ENCODE results near the gene TANGO2.

TANGO2 gene

DNA sequence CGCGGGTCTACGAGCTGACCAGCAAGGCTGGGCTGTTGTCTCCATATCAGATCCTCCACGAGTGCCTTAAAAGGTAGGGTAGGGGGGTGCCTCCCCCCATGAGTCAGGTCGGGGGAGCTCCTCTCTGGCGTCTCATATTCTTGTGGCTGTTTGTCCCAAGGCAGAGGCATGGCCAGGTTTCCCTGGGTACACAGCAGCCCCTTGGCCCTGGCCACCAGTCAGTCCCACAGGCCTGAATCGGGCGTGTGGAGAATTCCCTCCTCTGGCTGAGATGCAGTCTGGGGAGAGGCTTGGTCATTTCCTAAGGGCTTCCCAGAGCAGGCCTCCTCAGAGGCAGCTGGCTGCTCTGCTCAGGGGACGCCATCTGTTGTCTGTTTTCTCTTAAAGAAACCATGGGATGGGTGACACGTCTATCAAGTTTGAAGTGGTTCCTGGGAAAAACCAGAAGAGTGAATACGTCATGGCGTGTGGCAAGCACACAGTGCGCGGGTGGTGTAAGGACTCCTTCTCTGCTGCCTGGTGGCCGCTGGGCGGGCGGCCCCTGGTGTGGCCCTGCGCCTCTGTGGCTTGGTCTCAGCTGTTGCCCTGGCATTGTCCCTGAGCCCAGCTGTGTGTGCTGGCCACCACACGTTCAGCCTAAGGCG is 85.4 kb downstream of the TANGO2 start:
- no peak for DNase-seq

DNA sequence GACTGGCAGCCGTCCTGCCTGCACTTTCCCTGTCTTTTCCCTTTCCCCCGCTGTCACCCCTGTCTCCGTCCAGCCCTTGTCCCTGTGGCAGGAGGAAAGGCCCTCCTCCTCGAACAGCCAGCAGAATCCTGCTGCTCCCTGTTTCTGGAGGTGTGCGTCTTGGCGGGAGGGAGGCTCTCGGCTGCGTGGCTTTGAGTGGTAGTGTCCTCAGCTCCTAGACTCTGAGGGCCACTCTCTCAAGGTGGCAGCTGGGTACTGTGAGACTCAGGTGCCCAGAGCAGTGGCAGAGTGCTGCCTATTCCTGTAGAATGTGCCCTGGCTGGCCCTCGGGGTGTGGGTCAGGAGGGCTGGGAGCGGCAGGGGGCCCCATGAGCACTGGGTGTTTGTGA is 85.9 kb downstream of the TANGO2 start:
- no peak for DNase-seq
- no peak for TF ChIP-seq POLR2A (IDR thresholded peaks at IDR 0.05; ENCODE audit: low read length)
- TF ChIP-seq GATA1 (IDR thresholded peaks at IDR 0.05; ENCODE audit: low read depth, low read length) = no peak

More for the DNA sequence above, 85.4 kb downstream of the TANGO2 start:
- TF ChIP-seq POLR2A (IDR thresholded peaks at IDR 0.05; ENCODE audit: low read length) = no peak
- no peak for TF ChIP-seq GATA1 (IDR thresholded peaks at IDR 0.05; ENCODE audit: low read depth, low read length)

DNA sequence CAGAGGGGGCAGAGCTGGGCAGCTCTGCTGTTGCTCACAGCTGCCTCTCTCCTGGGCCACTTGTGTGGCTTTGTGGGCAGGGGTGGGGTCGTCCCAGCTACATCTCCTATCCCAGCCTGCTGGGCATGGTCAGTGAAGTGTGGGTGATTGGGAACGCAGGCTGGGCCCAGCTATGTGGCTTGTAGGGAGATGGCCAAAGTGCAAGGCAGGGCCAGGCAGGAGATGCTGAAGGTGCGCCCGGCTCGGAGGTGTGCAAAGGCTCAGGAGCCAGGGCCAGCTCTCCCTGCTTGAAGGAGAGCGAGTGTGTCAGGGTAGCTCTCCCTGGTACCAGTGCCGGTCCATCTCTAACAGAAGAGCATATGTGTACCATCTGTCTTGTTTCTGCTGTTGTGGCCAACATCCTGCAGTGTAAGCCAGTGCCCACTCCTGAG is 86.6 kb downstream of the TANGO2 start:
- no peak for DNase-seq
- TF ChIP-seq POLR2A (IDR thresholded peaks at IDR 0.05; ENCODE audit: low read length) (no peak), GATA1 (IDR thresholded peaks at IDR 0.05; ENCODE audit: low read depth, low read length) (no peak)

DNA sequence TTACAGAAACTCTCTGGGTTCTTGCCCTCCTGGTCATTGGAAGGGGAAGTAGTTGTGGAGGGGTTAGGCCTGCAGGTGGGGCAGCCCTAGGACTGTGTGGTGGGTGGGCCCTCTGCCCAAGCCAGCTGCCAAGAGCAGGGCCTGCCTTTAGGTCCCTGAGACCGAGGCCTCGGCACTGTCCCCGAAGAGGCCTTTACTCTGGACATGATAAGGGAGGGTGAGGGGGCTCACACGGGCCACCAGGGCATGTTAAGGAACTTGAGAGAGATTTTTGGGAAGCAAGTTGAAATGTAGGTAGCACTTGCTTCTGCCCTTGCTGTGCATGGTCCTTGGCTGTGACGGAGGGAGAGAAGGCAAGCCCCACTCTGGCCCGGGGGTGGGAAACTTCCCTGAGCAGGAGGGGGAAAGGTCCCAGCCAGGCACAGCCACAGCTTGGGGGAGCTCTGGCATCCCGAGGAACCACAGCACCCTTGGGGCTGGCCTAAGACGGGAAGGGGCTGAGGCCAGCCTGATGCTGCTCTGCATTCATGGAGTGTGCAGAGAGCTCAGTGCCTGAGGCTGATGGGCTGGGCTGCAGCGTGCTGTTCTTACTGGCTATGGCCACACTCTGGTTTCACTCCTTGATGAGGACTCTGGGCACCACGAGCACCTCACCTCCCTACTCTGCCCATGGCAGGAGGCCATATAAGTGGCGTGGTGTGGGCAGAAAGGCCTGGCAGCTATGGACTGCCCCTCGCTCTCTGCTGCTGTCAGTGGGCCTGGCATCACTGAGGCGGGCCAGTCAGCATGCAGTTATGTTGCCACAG is 87.2 kb downstream of the TANGO2 start:
- no peak for DNase-seq
- TF ChIP-seq GATA1 (IDR thresholded peaks at IDR 0.05; ENCODE audit: low read depth, low read length) = no peak
- TF ChIP-seq POLR2A (IDR thresholded peaks at IDR 0.05; ENCODE audit: low read length) = no peak

DNA sequence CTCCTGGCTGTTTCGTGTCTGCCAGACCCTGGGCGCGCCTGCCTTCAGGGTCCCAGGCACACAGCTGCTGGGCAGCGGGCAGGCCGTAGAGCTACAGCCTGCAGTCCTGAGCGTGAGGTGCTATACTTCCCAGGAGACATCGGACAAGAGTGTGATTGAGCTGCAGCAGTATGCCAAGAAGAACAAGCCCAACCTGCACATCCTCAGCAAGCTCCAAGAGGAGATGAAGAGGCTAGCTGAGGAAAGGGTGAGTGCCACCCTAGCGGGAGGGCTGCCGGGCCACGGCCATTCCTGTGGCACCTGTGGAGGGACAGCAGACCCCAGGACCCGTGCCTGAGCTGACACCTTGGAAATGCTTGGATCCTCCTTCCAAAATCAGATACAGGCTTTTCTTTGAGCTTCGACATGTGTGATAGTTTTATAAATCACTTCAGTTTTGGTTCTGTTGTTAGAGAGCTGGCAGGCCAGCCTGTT is 87.9 kb downstream of the TANGO2 start:
- TF ChIP-seq GATA1 (IDR thresholded peaks at IDR 0.05; ENCODE audit: low read depth, low read length) (no peak), POLR2A (IDR thresholded peaks at IDR 0.05; ENCODE audit: low read length) (no peak)
- no peak for DNase-seq

DNA sequence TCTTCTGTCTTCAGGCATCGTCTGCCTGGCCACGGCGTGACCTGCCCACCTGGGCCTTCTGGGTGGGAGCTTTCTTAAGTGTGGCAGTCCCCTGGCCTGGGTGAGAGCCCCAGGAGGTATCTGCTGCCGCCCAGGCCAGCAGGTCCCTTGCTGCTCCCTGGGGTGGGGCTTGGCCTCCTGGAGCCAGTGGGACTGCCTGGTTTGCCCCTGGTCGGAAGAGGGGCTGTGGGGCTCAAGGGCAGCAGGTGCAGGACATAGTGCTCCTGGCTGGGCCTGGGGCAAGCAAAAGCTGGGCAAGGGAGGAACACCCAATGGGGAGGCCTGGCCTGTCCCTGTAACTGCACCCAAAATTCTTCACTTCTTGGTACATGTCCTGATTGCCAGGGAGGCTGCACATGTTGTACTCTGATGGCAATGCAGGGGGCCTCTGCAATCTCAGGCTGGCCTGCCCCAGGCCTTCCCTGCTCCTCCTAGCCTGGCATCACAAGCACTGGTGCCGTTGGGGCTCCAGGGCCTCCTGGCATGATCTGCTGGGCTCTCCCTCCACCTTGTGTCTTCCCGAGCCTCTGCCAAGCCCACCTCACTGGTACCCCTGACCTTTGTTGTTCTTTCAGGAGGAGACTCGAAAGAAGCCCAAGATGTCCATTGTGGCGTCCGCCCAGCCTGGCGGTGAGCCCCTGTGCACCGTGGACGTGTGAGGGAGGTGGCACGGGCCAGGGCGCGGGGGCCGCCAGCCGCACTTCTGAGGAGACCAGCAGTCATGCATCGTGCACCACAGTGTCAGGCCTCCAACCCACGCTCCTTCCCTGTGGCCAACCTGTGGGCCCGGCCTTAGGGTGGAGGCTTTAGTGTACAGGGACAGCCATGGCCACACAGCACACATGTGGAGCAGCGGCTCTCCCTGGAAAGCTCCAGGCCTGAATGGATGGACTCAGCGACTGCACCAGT is 88.8 kb downstream of the TANGO2 start:
- TF ChIP-seq GATA1 (IDR thresholded peaks at IDR 0.05; ENCODE audit: low read depth, low read length) (no peak), POLR2A (IDR thresholded peaks at IDR 0.05; ENCODE audit: low read length) (peak; percentile 2)
- DNase-seq = no peak

DNA sequence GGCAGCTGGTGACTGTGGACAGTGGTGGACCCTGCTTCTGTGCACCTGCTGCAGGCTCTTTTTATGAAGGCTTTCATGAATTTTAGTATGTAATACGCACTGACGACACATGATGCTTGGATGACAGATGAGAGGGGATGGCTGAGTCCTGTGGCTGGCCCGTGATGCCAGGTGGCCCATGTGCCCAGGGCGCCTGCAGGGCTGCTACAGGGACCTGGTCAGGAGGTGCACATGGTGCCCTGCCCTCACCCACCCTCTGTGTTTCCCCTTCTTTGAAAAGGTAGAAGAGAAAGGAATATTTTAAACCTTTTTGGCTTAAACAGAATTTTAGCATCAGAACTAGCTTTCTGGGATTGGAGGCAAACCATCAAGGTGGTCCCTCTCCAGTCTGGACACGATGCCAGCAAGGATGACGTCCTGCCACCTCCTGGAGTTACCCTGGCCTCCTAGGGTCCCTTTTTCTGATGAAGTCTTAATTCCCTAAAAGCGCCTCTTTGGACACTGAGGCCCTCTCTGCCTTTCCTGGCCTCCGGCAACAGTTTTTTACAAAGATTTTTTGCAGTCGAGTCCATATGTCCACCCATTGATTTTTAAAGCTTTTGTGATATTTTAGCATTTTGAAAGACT is 89.6 kb downstream of the TANGO2 start:
- TF ChIP-seq POLR2A (IDR thresholded peaks at IDR 0.05; ENCODE audit: low read length) = peak; percentile 31
- no peak for TF ChIP-seq GATA1 (IDR thresholded peaks at IDR 0.05; ENCODE audit: low read depth, low read length)
- DNase-seq = no peak

DNA sequence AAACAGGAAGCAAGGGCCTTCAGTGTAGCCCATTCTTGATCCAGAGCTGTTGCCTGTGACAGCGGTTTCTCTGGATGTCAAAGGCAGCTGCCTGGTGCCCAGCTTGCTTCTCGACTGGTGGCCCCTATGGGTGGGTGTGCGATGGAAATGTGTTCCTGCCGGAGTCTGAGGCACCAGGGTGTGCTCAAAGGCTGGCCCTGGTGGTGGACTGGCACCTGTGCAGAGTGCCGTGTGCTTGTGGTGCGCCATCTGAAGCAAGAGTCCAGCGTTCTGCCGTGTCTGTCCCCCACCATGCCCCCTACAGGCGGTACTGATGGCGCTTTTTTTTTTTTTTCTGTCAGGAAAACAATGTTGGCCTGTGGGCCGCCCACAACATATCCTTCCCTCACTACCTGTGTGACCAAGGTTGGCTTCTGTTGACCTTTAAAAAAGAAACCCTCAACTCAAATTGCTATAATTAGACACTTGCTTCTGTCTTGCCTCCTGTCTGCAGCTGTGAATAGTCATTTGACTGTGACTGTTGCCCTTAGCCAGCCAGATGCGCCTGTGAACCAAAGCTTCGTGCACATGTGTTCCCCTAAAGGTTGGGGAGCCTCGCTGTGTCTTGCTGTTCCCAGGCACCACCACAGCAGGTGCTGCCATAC is 90.3 kb downstream of the TANGO2 start:
- DNase-seq = peak; percentile 48 to 67
- TF ChIP-seq POLR2A (IDR thresholded peaks at IDR 0.05; ENCODE audit: low read length) = no peak
- no peak for TF ChIP-seq GATA1 (IDR thresholded peaks at IDR 0.05; ENCODE audit: low read depth, low read length)

DNA sequence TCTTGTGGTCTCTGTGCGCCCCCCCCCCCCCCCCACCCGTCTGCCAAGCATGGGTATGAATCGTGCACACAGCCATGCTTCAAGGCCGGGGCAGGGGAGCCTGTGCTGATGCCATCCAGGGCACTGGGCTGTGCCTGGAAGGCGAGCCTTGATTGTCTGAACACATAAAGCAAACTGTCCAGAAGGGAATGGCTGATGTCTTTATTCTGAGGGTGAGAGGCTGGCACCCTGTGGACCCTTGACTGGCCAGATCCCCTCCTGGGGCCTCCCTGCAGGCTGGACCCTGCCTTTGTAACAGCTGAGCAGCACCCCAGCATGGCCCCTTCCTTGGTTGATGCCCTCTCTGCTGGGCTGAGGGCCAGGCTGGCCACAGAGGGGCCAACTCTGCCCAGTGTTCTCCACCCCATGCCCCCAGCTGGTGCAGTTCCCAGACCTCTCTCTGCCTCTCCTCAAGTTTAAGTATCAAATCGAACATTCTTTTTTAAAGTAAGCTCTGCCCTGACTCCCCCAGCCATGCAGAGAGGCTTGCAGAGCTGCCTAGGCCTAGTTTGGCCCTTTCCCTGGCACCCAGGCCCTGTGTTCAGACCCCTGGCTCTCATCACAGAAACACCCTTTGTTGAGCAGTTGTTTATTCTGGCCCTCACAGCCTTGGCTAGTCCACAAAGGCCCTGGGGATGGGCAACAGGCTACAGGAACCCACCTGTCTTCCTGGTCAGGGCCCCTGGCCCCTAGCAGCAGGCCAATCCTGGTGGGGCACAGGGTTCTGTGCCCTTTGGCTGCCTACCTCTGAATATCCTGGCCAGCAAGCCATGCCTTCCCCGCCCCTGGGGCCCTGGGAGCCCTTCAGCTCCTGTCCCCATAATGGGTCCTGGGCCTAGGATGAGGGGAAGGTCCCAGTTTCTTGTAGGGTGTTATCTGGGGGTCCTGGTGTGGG is 91.0 kb downstream of the TANGO2 start:
- no peak for DNase-seq
- TF ChIP-seq GATA1 (IDR thresholded peaks at IDR 0.05; ENCODE audit: low read depth, low read length) (no peak), POLR2A (IDR thresholded peaks at IDR 0.05; ENCODE audit: low read length) (no peak)

DNA sequence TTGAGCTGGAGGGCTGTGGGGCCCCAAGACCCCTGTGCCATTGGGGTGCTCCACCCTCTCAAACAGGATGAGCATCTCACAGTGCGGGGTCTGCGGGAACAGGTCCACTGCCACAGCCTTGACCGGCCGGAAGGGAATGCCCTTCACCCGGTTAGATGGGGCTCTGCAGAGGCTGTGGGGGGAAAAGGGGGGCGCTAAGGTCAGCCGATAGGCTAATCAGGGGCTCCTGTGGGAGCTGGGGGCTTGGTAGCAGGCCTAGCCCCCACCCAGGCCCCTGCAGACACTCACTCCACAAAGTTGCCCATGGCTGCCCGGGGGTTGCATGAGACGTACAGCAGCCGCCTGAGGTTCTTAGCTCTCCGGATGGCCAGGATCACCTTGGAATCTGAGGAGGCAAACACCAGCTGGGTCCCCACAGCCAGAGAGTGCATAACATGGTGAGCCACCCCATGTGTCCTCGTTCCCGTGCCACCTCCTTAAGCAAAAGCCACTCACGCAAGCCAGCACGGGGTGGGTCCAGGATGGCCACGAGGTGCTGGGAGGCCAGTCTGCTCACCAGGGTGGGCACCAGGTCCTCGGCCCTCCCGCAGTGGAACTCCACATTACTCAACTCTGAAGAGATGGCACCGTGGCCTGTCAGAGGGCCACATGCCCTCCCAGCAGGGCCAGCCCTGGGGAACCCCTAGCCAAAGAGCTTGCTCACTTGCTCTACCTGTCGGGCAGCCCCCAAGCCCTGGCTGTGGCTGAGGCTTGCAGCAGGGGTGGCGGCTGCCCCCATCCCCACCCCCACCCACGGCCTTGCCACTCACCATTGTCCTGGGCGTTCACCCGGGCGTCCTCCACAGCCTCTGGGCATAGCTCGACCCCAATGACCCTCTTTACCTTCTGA is 92.0 kb downstream of the TANGO2 start:
- no peak for TF ChIP-seq GATA1 (IDR thresholded peaks at IDR 0.05; ENCODE audit: low read depth, low read length)
- TF ChIP-seq POLR2A (IDR thresholded peaks at IDR 0.05; ENCODE audit: low read length) = no peak
- DNase-seq = no peak
